Liver (tissue), 9 donors: Measurements from ENCODE around the gene HMGB4. TPM values are rescaled to one million over a fixed set of nuclear protein-coding genes. Genes with fewer than 3 reads are reported as not detected.

Experiments
- DNase-seq: peaks from one replicate; pipeline ENCODE4 v3.0.0-alpha.2; 2017; ENCODE audit warnings: low spot score
- H3K27ac ChIP-seq, 2 donors: one replicate each; pipeline ENCODE4 v1.7.0; 2013; ENCODE audit warnings: inconsistent platforms in 2 of 2, low read length in 2 of 2, control low read depth in 1 of 2, low read depth in 1 of 2, mild to moderate bottlenecking in 1 of 2
- H3K27me3 ChIP-seq, 4 donors: one replicate each; pipeline versions ENCODE4 v1.6.1 to v1.7.0; 2013; ENCODE audit warnings: low read length in 3 of 4, inconsistent platforms in 1 of 4, mild to moderate bottlenecking in 1 of 4, moderate library complexity in 1 of 4; ENCODE audit not compliant: control insufficient read depth in 4 of 4, insufficient read depth in 4 of 4
- H3K36me3 ChIP-seq, 4 donors: one replicate each; pipeline versions ENCODE4 v1.6.1 to v1.7.0; 2013; ENCODE audit warnings: low read length in 3 of 4, mild to moderate bottlenecking in 3 of 4, low read depth in 1 of 4, moderate library complexity in 1 of 4; ENCODE audit not compliant: control insufficient read depth in 4 of 4, insufficient read depth in 3 of 4
- H3K4me1 ChIP-seq, 4 donors: one replicate each; pipeline versions ENCODE4 v1.6.1 to v1.7.0; 2013; ENCODE audit warnings: low read length in 3 of 4, mild to moderate bottlenecking in 3 of 4, moderate library complexity in 1 of 4; ENCODE audit not compliant: control insufficient read depth in 4 of 4, insufficient read depth in 4 of 4
- H3K4me3 ChIP-seq, 3 donors: one replicate each; pipeline versions ENCODE4 v1.6.1 to v1.7.0; 2013; ENCODE audit warnings: low read length in 3 of 3, control low read depth in 1 of 3, low read depth in 1 of 3, mild to moderate bottlenecking in 1 of 3
- H3K9ac ChIP-seq, 2 donors: one replicate each; pipeline ENCODE4 v1.7.0; 2013; ENCODE audit warnings: low read length in 2 of 2, mild to moderate bottlenecking in 2 of 2, moderate library complexity in 2 of 2, control low read depth in 1 of 2, low read depth in 1 of 2
- H3K9me3 ChIP-seq, 4 donors: one replicate each; pipeline versions ENCODE4 v1.6.1 to v1.7.0; 2013; ENCODE audit warnings: low read length in 3 of 4; ENCODE audit not compliant: control insufficient read depth in 4 of 4
- EGR1 ChIP-seq, 2 donors: IDR thresholded peaks; 2 replicates each; pipeline ENCODE4 v1.6.1; 2016 to 2018; ENCODE audit warnings: antibody characterized with exemption in 2 of 2, low read depth in 2 of 2
- FOXA1 ChIP-seq: IDR thresholded peaks from 2 replicates; pipeline ENCODE4 v1.6.1; 2016; ENCODE audit warnings: antibody characterized with exemption
- FOXA2 ChIP-seq: IDR thresholded peaks from 2 replicates; pipeline ENCODE4 v1.6.1; 2016; ENCODE audit warnings: antibody characterized with exemption
- HNF4A ChIP-seq, 2 donors: conservative IDR thresholded peaks; 2 replicates each; pipeline ENCODE4 v1.6.1; 2016; ENCODE audit warnings: antibody characterized with exemption in 2 of 2, mild to moderate bottlenecking in 2 of 2
- HNF4G ChIP-seq: IDR thresholded peaks from 2 replicates; pipeline ENCODE4 v1.6.1; 2016; ENCODE audit warnings: antibody characterized with exemption
- JUND ChIP-seq, 2 donors: IDR thresholded peaks; 2 replicates each; pipeline ENCODE4 v1.6.1; 2016; ENCODE audit warnings: antibody characterized with exemption in 2 of 2
- MAX ChIP-seq: IDR thresholded peaks from 2 replicates; pipeline ENCODE4 v1.6.1; 2016; ENCODE audit warnings: antibody characterized with exemption
- NR2F2 ChIP-seq: IDR thresholded peaks from 2 replicates; pipeline ENCODE4 v1.6.1; 2016; ENCODE audit warnings: antibody characterized with exemption
- RAD21 ChIP-seq, 2 donors: IDR thresholded peaks; 2 replicates each; pipeline ENCODE4 v1.6.1; 2016; ENCODE audit warnings: antibody characterized with exemption in 2 of 2, mild to moderate bottlenecking in 2 of 2
- REST ChIP-seq: IDR thresholded peaks from 2 replicates; pipeline ENCODE4 v1.6.1; 2016; ENCODE audit warnings: antibody characterized with exemption, mild to moderate bottlenecking
- RXRA ChIP-seq, 2 donors: IDR thresholded peaks; 2 replicates each; pipeline ENCODE4 v1.6.1; 2017 to 2018; ENCODE audit warnings: antibody characterized with exemption in 2 of 2, mild to moderate bottlenecking in 1 of 2
- SP1 ChIP-seq: IDR thresholded peaks from 2 replicates; pipeline ENCODE4 v1.6.1; 2018; ENCODE audit warnings: antibody characterized with exemption, mild to moderate bottlenecking
- YY1 ChIP-seq: IDR thresholded peaks from 2 replicates; pipeline ENCODE4 v1.6.1; 2016; ENCODE audit warnings: antibody characterized with exemption, mild to moderate bottlenecking
- WGBS: extraction: QIAGEN DNeasy Blood & Tissue Kit; methylation state at CpG from one replicate; pipeline ENCODE4 v1.1.7; 2013; 5-methylcytosine and 5-hydroxymethylcytosine counted together
- polyA plus RNA-seq, 2 donors: library from polyadenylated mRNA; stranded (reverse) in 1 of 2; unstranded in 1 of 2; fragments of 200-250 nt in 1 of 2; fragments of >200 nt in 1 of 2; fragmentation: Nextera tagmentation in 1 of 2; extraction: Ambion mirVana in 1 of 2; gene quantifications; one replicate each; pipeline versions ENCODE4 v1.2.1 to v1.2.3, GENCODE V29; 2013 to 2015
- total RNA-seq, 2 donors: library from RNA; depleted of rRNA; stranded (reverse); fragments of >200 nt; gene quantifications; one replicate each; pipeline ENCODE4 v1.2.3, GENCODE V29; 2014
- TF ChIP-seq, protein P1 (sequence below): IDR thresholded peaks from 2 replicates; pipeline ENCODE4 v1.6.1; 2016; ENCODE audit warnings: antibody characterized with exemption
- TF ChIP-seq, protein P2 (sequence below): fragments of 150-350 bp; IDR thresholded peaks from 2 replicates; pipeline ENCODE4 v1.5.1; 2017; ENCODE audit warnings: improper control_type of control experiment, low read depth, low read length; ENCODE audit not compliant: missing input control
- TF ChIP-seq, protein P3 (sequence below): IDR thresholded peaks from 2 replicates; pipeline ENCODE4 v1.6.1; 2016; ENCODE audit warnings: antibody characterized with exemption
- donor health status: healthy.
- donor health status: healthy.
- donor health status: healthy.
- donor health status: healthy.
- donor health status: healthy.

The HMGB4 gene
- total and polyA plus RNA-seq, 4 donors, result not detected

DNA sequence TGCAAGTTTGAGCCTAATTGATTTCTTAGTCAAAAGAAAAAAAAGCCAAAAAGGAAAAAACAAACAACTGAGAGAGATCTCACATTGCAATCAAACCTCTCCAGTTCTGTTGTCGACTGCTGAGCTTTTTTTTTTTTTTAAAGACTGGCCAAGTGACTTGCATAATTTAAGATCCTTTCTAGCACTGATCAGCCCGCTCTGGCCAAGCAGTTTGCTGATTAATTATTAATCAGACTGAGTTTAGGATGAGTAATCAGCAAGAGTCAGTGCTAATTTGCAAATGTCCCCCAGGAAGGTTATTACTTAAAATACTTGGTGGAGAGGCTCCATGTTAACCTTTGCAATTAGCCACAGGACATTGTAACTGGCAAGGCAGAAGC is 39.3 kb downstream of the HMGB4 start:
- whole genome bisulfite sequencing, result 8% methylated on average over 2 of the region's 2 CpGs
- Histone ChIP-seq H3K9ac (no peak overlapping the region), H3K36me3 (no peaks in the 10 kb centered on the region), H3K4me3 (no peak overlapping the region), H3K4me1 (peaks cover 0 to 12% (median 9%) of the 10 kb centered on the region in 4 donors), H3K27ac (peak overlapping the region in 1 of 2 donors; percentile 46), H3K9me3 (no peaks in the 10 kb centered on the region), H3K27me3 (no peaks in the 10 kb centered on the region)
- DNase-seq, result no peak
- TF ChIP-seq JUND (IDR thresholded peaks at IDR 0.05), result peak; percentile 54 to 65
- TF ChIP-seq REST, result no peak
- TF ChIP-seq NR2F2, result no peak
- TF ChIP-seq, protein P1, sequence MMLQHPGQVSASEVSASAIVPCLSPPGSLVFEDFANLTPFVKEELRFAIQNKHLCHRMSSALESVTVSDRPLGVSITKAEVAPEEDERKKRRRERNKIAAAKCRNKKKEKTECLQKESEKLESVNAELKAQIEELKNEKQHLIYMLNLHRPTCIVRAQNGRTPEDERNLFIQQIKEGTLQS, result peak; percentile 49
- peak; percentile 66 for TF ChIP-seq YY1
- no peak for TF ChIP-seq SP1
- peak in 1 of 2 donors; percentile 58 for TF ChIP-seq HNF4A (conservative IDR thresholded peaks at IDR 0.05)
- peak in 1 of 2 donors; percentile 56 for TF ChIP-seq RXRA (IDR thresholded peaks at IDR 0.05)
- no peak for TF ChIP-seq FOXA1
- TF ChIP-seq MAX, result peak; percentile 11

DNA sequence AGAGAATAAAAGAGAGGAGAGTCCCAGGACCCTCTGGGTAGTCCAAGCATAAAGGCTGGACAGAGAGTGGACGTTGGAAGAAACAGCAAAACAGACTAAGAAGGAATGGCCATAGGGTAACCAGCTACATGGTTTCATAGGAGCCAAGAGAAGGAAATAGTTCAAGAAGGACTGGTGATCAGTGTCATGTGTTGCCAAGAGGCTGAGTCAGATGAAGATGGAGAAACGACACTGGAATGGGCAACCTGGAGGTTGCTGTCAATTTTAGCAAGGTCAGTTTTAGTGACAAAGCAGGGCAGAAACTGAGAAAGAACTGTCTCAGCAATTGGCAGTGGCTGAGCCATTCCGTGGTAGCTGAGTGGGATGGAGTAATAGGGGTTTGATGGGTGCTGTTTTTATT is 41.4 kb downstream of the HMGB4 start:
- Histone ChIP-seq H3K4me3 (no peak overlapping the region), H3K27me3 (no peaks in the 10 kb centered on the region), H3K27ac (no peak overlapping the region), H3K9me3 (no peaks in the 10 kb centered on the region), H3K9ac (no peak overlapping the region), H3K36me3 (no peaks in the 10 kb centered on the region), H3K4me1 (peaks cover 0 to 12% (median 9%) of the 10 kb centered on the region in 4 donors)
- no peak for TF ChIP-seq FOXA2
- TF ChIP-seq, protein P2, sequence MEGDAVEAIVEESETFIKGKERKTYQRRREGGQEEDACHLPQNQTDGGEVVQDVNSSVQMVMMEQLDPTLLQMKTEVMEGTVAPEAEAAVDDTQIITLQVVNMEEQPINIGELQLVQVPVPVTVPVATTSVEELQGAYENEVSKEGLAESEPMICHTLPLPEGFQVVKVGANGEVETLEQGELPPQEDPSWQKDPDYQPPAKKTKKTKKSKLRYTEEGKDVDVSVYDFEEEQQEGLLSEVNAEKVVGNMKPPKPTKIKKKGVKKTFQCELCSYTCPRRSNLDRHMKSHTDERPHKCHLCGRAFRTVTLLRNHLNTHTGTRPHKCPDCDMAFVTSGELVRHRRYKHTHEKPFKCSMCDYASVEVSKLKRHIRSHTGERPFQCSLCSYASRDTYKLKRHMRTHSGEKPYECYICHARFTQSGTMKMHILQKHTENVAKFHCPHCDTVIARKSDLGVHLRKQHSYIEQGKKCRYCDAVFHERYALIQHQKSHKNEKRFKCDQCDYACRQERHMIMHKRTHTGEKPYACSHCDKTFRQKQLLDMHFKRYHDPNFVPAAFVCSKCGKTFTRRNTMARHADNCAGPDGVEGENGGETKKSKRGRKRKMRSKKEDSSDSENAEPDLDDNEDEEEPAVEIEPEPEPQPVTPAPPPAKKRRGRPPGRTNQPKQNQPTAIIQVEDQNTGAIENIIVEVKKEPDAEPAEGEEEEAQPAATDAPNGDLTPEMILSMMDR, result no peak
- TF ChIP-seq, protein P3, sequence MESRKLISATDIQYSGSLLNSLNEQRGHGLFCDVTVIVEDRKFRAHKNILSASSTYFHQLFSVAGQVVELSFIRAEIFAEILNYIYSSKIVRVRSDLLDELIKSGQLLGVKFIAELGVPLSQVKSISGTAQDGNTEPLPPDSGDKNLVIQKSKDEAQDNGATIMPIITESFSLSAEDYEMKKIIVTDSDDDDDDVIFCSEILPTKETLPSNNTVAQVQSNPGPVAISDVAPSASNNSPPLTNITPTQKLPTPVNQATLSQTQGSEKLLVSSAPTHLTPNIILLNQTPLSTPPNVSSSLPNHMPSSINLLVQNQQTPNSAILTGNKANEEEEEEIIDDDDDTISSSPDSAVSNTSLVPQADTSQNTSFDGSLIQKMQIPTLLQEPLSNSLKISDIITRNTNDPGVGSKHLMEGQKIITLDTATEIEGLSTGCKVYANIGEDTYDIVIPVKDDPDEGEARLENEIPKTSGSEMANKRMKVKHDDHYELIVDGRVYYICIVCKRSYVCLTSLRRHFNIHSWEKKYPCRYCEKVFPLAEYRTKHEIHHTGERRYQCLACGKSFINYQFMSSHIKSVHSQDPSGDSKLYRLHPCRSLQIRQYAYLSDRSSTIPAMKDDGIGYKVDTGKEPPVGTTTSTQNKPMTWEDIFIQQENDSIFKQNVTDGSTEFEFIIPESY, result no peak
- no peak for TF ChIP-seq FOXA1
- no peak for TF ChIP-seq RAD21 (IDR thresholded peaks at IDR 0.05)
- no peak for TF ChIP-seq SP1
- no peak for TF ChIP-seq REST
- no peak for TF ChIP-seq NR2F2
- no peak for TF ChIP-seq HNF4G
- no peak for TF ChIP-seq EGR1 (IDR thresholded peaks at IDR 0.05; ENCODE audit: low read depth in 2 of 2)
- no peak for TF ChIP-seq MAX
- TF ChIP-seq RXRA (IDR thresholded peaks at IDR 0.05), result no peak
- WGBS, result 72% methylated on average over 3 of the region's 3 CpGs
- DNase-seq, result no peak
